CD4-positive, CD25-positive, alpha-beta regulatory T cell (primary cell): ENCODE results near the gene YWHAG. TPM values are rescaled to one million over a fixed set of nuclear protein-coding genes. Genes with fewer than 3 reads are reported as not detected.
"Not testable (repeated sequence)": the region's sequence is repeated elsewhere in the genome, so short reads cannot be mapped to it uniquely, and the experiment has no call there.

Experiments
- ATAC-seq, 2 donors: fragments of 150-1000 bp; cut with Tn5 transposase; one replicate each; pipeline ENCODE4 v1.10.0; 2021; ENCODE audit warnings: low read depth in 2 of 2, moderate number of reproducible peaks in 2 of 2, moderate library complexity in 1 of 2
- DNase-seq, 3 donors: peaks; one replicate each; pipeline versions ENCODE4 v3.0.0 to v3.0.0-alpha.2; 2012 to 2022; ENCODE audit warnings: mixed read lengths in 1 of 3
- H3K27ac ChIP-seq: one replicate; pipeline ENCODE4 v1.7.0; 2013; ENCODE audit warnings: mild to moderate bottlenecking, low read length; ENCODE audit not compliant: insufficient read depth, poor library complexity, severe bottlenecking
- H3K27me3 ChIP-seq: one replicate; pipeline ENCODE4 v1.7.0; 2013; ENCODE audit warnings: low read length; ENCODE audit not compliant: control insufficient read depth, insufficient read depth
- H3K36me3 ChIP-seq: one replicate; pipeline ENCODE4 v1.7.0; 2013; ENCODE audit warnings: mild to moderate bottlenecking, low read length, moderate library complexity; ENCODE audit not compliant: control insufficient read depth, insufficient read depth
- H3K4me1 ChIP-seq: 2 replicates; pipeline ENCODE4 v1.7.0; 2013; ENCODE audit warnings: mild to moderate bottlenecking, low read length; ENCODE audit not compliant: insufficient read depth, control insufficient read depth, poor library complexity, severe bottlenecking
- H3K4me3 ChIP-seq: one replicate; pipeline ENCODE4 v1.7.0; 2013; ENCODE audit warnings: low read depth, mild to moderate bottlenecking, low read length, moderate library complexity
- H3K9me3 ChIP-seq, 2 experiments: 1 replicate in 1 of 2; 2 replicates in 1 of 2; pipeline ENCODE4 v1.7.0; 2013; ENCODE audit warnings: low read length in 2 of 2, mild to moderate bottlenecking in 1 of 2, moderate library complexity in 1 of 2; ENCODE audit not compliant: control insufficient read depth in 2 of 2
- H3K27ac Mint-ChIP-seq, 3 donors: one replicate each; pipeline ENCODE4 v1.8.0; 2020 to 2022; ENCODE audit warnings: mild to moderate bottlenecking in 3 of 3, mixed read lengths in 3 of 3, moderate library complexity in 2 of 3
- H3K27me3 Mint-ChIP-seq: one replicate; pipeline ENCODE4 v1.8.0; 2022; ENCODE audit warnings: mild to moderate bottlenecking, mixed read lengths
- H3K36me3 Mint-ChIP-seq: one replicate; pipeline ENCODE4 v1.8.0; 2020; ENCODE audit warnings: mixed read lengths
- H3K4me1 Mint-ChIP-seq, 4 donors: one replicate each; pipeline ENCODE4 v1.8.0; 2020 to 2022; ENCODE audit warnings: mixed read lengths in 4 of 4, mild to moderate bottlenecking in 1 of 4
- H3K4me3 Mint-ChIP-seq, 4 donors: one replicate each; pipeline ENCODE4 v1.8.0; 2020 to 2022; ENCODE audit warnings: mild to moderate bottlenecking in 4 of 4, mixed read lengths in 4 of 4, moderate library complexity in 3 of 4
- H3K9me3 Mint-ChIP-seq, 7 donors: one replicate each; pipeline ENCODE4 v1.8.0; 2020 to 2022; ENCODE audit warnings: mixed read lengths in 7 of 7, mild to moderate bottlenecking in 3 of 7, moderate library complexity in 2 of 7
- polyA plus RNA-seq, 4 donors: library from polyadenylated mRNA; unstranded; fragments of 300-500 nt; fragmentation: Illumina TruSeq; gene quantifications; one replicate each; pipeline ENCODE4 v1.2.3, GENCODE V29; 2021
- total RNA-seq: library from RNA; stranded (reverse); gene quantifications from one replicate; pipeline ENCODE4 v1.2.3, GENCODE V29; 2022

YWHAG gene
- total and polyA plus RNA-seq, 5 donors from 2014 or later = 1.7 to 36.6 (median 2.2) TPM

DNA sequence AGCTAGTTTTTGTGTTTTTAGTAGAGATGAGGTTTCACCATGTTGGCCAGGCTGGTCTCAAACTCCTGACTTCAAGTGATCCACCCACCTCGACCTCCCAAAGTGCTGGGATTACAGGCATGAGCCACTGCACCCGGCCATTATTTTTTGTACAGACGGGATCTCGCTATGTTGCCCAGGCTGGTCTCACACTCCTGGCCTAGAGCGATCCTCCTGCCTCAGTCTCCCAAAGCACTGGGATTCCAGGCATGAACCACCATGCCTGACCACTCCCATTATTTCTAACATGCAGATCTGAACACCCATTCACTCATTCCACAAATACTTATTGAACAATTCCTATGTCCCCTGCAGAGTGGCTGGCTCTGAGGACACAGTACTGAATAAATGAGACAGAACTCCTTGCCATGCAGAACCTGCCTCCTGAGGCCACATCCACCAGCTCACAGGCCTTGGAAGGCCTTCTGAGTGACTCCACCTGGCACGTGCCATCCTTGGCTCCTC, 67.9 kb downstream of the YWHAG start:
- H3K9me3 Mint-ChIP-seq, H3K4me3 ChIP-seq, H3K4me1 ChIP-seq, H3K27me3 ChIP-seq, H3K27ac Mint-ChIP-seq, H3K9me3 ChIP-seq, H3K27me3 Mint-ChIP-seq, H3K4me3 Mint-ChIP-seq, H3K27ac ChIP-seq, H3K36me3 Mint-ChIP-seq, H3K4me1 Mint-ChIP-seq, ATAC-seq, DNase-seq, H3K36me3 ChIP-seq: not testable (repeated sequence)

DNA sequence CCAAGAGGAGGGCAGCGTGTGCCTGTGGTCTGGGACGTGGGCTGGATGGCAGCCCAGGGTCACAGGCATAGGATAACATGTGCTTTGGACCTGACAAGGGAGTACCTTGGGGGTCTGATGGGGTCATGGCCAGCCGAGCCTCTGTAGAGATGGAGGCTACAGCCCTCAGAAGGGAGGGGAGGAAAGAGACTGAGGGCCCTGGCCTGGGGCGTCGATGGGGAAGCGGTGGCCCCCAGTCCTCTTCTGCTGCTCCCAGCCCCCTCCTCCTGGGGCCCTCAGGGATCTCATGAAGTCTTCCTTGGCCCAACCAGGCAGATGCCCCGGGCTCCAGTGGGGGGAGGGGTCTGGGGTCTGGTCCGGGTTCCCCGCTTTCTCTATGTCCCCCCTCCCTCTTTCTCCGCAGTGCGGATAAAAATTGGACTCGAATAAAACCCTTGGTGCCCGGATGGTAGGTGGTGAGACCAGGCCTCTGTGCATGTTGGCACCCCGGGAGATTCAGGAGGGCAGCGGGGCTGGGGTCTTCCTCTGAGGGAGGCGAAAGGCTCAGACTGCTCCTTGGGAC, 71.9 kb downstream of the YWHAG start:
- H3K36me3 ChIP-seq = no peaks in the 10 kb centered on the region
- no peak overlapping the region for H3K27ac Mint-ChIP-seq
- ATAC-seq = no peak
- no peak overlapping the region for H3K4me3 Mint-ChIP-seq
- peaks cover 0 to 18% (median 7%) of the 10 kb centered on the region in 4 donors for H3K4me1 Mint-ChIP-seq
- H3K27me3 Mint-ChIP-seq = peaks cover 28% of the 10 kb centered on the region
- H3K36me3 Mint-ChIP-seq = no peaks in the 10 kb centered on the region
- peaks cover 0 to 1% (median 0%) of the 10 kb centered on the region in 7 donors for H3K9me3 Mint-ChIP-seq
- peaks cover 20% of the 10 kb centered on the region for H3K4me1 ChIP-seq
- H3K27ac ChIP-seq = no peak overlapping the region
- H3K27me3 ChIP-seq = peaks cover 4% of the 10 kb centered on the region
- no peaks in the 10 kb centered on the region for H3K9me3 ChIP-seq
- H3K4me3 ChIP-seq = no peak overlapping the region
- no peak for DNase-seq

DNA sequence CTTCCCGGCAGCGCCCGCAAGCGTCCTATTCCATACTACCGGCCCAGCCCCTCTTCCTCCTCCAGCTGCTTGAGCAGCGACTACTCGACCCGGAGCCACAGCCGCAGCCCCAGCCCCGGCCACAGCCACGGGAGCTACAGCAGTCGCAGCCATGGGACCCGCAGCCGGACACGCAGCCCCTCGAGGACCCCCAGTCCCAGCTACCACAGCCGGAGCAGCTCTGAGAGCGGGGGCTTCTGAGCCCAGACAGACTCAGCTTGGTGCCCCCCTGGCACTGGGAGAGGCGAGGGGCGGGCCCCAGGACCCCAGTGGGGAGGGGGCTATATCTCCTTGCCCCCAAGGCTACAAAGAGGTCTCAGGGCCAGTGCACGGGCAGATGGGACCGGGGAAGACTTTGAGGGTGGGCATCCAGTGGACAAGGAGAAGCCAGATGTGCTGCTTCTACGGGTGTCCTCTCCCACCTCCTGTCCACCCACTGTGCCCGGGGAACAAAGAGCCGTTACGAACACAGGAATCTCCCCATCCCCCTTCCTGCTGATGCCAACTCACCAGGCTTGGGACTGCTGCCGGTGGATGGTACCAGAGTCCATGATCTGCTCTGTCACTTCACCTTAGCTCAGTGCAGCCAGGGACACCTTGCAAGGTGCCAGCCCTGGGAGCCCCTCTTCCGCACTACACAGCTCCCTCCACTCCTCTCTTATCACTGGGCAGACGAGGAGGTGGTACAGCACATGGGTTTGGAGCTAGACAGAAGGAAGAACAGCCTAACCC, 73.0 kb downstream of the YWHAG start:
- Histone ChIP-seq H3K27me3 (peaks cover 8% of the 10 kb centered on the region), H3K4me1 (peaks cover 20% of the 10 kb centered on the region), H3K36me3 (no peaks in the 10 kb centered on the region), H3K9me3 (no peaks in the 10 kb centered on the region), H3K4me3 (no peak overlapping the region), H3K27ac (no peak overlapping the region)
- Mint-ChIP-seq H3K9me3 (peaks cover 0 to 1% (median 0%) of the 10 kb centered on the region in 7 donors), H3K27ac (no peak overlapping the region), H3K27me3 (peaks cover 30% of the 10 kb centered on the region), H3K4me3 (no peak overlapping the region), H3K36me3 (no peaks in the 10 kb centered on the region), H3K4me1 (peaks cover 0 to 14% (median 7%) of the 10 kb centered on the region in 4 donors)
- no peak for DNase-seq
- ATAC-seq = no peak

DNA sequence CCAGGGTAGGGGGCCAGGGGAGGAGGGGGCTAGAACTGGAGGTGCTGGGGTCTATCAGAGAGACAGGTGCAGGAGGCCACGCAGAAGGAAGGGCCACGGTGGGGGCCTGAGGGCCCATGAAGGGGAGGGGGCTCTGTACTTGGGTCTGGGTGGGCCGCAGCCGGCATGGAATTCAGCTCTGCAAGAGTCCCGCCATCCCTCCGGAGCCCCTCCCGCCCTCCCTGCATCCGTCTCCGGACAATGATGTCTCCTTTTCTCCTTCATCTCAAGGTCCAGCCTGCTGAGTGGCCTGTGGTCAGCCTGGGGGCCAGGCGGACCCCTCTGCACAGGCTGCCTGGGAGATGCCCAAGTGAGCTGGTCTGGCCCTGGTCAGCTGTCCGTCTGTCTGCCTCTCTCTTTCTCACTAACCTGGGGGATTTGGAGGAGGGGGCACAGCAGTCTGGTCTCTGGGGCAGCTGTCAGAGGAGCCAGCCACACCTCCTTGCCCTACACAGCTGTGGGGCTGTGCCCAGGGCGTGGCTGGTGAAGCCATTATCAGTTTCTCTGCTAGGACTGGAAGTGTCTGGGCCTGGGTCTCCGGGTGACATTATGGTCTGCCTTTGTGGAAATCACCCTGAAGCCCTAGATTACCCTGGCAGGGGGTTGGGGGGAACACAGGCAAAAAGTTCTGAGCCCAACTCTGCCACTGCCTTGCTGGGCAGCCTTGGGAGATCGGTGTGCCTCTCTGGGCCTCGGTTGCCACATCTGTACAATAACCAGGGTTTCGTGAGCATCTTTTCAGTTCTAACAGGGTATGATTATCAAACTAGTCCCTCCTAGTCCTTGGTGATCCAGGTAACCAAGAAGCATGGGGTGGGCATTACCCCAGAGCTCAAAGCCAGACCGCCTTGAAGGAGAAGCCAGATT, 75.3 kb downstream of the YWHAG start:
- no peaks in the 10 kb centered on the region for H3K36me3 ChIP-seq
- DNase-seq (no peak), ATAC-seq (no peak)
- H3K9me3 Mint-ChIP-seq = peaks cover 0 to 1% (median 0%) of the 10 kb centered on the region in 7 donors
- H3K4me1 Mint-ChIP-seq = peaks cover 0 to 16% (median 8%) of the 10 kb centered on the region in 4 donors
- H3K4me3 Mint-ChIP-seq = peak overlapping the region in 3 of 4 donors; percentile 19 to 68 (median 59)
- H3K9me3 ChIP-seq = no peaks in the 10 kb centered on the region
- H3K27me3 Mint-ChIP-seq = peaks cover 47% of the 10 kb centered on the region
- peaks cover 9% of the 10 kb centered on the region for H3K27me3 ChIP-seq
- no peak overlapping the region for H3K4me3 ChIP-seq
- H3K36me3 Mint-ChIP-seq = no peaks in the 10 kb centered on the region
- no peak overlapping the region for H3K27ac Mint-ChIP-seq
- no peak overlapping the region for H3K27ac ChIP-seq
- peaks cover 22% of the 10 kb centered on the region for H3K4me1 ChIP-seq

DNA sequence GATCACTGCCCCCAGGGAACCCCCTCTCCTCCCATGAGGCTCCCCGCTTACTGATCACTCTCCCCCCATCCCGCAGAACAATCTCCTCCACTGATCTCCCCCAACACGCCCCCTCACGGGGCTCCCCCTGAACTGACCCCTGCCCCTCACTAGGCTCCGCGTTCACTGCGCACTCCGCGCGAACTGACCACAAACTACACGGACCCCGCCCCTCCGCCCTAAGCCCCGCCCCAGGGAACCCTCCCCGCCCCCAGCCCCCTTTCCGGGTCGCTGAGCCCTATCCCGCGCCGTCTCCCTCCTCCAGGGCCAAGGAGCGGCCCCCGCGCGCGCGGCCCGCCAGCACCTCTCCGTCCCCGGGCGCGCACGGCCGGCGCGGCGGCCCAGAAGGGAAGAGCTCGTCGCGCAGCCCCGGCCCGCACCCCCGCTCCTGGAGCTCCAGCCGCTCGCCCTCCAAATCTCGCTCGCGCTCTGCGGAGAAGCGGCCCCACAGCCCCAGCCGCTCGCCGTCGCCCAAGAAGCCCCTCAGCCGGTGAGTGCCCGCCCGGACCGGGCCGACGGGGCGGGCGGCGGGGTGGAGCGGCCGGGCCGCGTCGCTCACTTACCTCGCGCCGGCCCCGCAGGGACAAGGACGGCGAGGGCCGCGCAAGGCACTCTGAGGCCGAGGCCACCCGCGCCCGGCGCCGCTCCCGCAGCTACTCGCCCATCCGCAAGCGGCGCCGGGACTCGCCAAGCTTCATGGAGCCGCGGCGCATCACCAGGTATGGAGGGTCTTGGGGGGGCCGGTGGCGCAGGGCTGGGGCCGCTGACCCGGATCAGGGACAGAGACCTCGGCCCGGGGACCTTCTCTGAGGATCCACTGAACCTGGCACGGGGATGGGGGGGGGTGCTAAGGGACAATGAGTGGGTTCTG, 76.2 kb downstream of the YWHAG start:
- Mint-ChIP-seq H3K4me1 (peaks cover 0 to 16% (median 8%) of the 10 kb centered on the region in 4 donors), H3K27ac (no peak overlapping the region), H3K36me3 (no peaks in the 10 kb centered on the region), H3K4me3 (peak overlapping the region in 3 of 4 donors; percentile 56 to 70 (median 61)), H3K27me3 (peaks cover 49% of the 10 kb centered on the region), H3K9me3 (peaks cover 0 to 1% (median 0%) of the 10 kb centered on the region in 7 donors)
- ATAC-seq (no peak), DNase-seq (no peak)
- peaks cover 22% of the 10 kb centered on the region for H3K4me1 ChIP-seq
- H3K4me3 ChIP-seq = no peak overlapping the region
- H3K27ac ChIP-seq = no peak overlapping the region
- H3K36me3 ChIP-seq = no peaks in the 10 kb centered on the region
- peaks cover 9% of the 10 kb centered on the region for H3K27me3 ChIP-seq
- no peaks in the 10 kb centered on the region for H3K9me3 ChIP-seq

DNA sequence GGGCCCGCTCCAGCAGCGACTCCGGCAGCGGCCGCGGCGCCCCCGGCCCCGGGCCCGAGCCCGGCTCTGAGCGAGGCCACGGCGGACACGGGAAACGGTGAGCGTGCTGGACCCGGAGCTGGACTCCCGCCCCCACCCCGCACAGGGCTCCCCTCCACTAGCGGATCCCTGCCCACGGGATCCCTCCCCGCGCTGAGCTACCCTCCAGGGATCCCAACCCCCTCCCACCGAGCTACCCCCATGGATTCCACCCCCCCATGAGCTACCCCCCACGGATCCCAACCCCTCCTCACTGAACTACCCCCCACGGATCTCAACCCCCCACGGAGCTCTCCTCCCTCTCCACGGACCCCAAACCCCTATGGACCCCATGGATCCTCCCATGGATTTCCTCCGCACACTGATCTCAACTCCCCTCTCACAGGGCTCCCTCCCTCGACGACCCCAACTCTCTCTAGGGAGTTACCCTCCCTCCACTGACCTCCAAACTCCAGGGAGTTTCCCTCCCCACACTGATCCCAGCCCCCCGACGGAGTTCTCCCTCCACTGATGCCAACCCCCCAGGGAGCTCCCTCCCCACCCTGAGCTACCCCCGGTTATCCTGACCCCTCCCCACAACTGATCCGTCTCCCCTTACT, 77.0 kb downstream of the YWHAG start:
- peaks cover 51% of the 10 kb centered on the region for H3K27me3 Mint-ChIP-seq
- no peak overlapping the region for H3K27ac Mint-ChIP-seq
- peaks cover 22% of the 10 kb centered on the region for H3K4me1 ChIP-seq
- H3K4me3 ChIP-seq = no peak overlapping the region
- H3K36me3 ChIP-seq = no peaks in the 10 kb centered on the region
- H3K4me1 Mint-ChIP-seq = peaks cover 0 to 16% (median 8%) of the 10 kb centered on the region in 4 donors
- H3K27ac ChIP-seq = no peak overlapping the region
- H3K27me3 ChIP-seq = peaks cover 9% of the 10 kb centered on the region
- no peak for ATAC-seq
- peaks cover 0 to 1% (median 0%) of the 10 kb centered on the region in 7 donors for H3K9me3 Mint-ChIP-seq
- H3K4me3 Mint-ChIP-seq = peak overlapping the region in 3 of 4 donors; percentile 70 to 77 (median 74)
- no peak for DNase-seq
- no peaks in the 10 kb centered on the region for H3K36me3 Mint-ChIP-seq
- no peaks in the 10 kb centered on the region for H3K9me3 ChIP-seq
